NCI-H187 (cell line): ENCODE measurements around the gene DHRS9.
"Not testable (repeated sequence)": the region's sequence is repeated elsewhere in the genome, so short reads cannot be mapped to it uniquely, and the experiment has no call there.

ENCODE experiments used
- DNase-seq, 2 experiments: peaks; one replicate each; lab custom pipeline; 2025; lab: John Stamatoyannopoulos, UW

The DHRS9 gene

GRCh38 chr2:169095621-169096105, 26.3 kb downstream of the DHRS9 start:
- DNase-seq: no peak

- no peak for DNase-seq
These were observed 35.5 kb downstream of the DHRS9 start for GRCh38 chr2:169104848-169105247.

GRCh38 chr2:169105476-169105875, 36.1 kb downstream of the DHRS9 start:
- DNase-seq: no peak

DNA sequence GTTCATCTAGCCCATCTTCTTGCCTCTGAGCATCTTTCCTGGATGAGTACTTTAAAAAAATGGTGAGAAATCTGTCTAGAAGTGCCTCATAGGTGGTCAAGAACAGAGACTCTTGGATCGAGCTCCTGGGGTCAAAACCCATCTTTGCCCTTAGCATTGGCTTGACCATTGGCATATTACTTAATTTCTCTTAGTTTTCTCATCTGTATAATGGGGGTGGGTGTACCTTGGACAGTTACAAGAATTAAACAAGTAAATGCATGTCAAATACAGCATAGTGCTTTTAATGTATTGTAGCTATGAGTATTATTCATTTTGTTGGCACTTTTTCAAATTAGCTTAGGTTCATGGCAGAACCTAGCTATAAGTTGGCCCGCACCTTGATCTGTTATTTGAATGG, 36.8 kb downstream of the DHRS9 start:
- DNase-seq: no peak

DNA sequence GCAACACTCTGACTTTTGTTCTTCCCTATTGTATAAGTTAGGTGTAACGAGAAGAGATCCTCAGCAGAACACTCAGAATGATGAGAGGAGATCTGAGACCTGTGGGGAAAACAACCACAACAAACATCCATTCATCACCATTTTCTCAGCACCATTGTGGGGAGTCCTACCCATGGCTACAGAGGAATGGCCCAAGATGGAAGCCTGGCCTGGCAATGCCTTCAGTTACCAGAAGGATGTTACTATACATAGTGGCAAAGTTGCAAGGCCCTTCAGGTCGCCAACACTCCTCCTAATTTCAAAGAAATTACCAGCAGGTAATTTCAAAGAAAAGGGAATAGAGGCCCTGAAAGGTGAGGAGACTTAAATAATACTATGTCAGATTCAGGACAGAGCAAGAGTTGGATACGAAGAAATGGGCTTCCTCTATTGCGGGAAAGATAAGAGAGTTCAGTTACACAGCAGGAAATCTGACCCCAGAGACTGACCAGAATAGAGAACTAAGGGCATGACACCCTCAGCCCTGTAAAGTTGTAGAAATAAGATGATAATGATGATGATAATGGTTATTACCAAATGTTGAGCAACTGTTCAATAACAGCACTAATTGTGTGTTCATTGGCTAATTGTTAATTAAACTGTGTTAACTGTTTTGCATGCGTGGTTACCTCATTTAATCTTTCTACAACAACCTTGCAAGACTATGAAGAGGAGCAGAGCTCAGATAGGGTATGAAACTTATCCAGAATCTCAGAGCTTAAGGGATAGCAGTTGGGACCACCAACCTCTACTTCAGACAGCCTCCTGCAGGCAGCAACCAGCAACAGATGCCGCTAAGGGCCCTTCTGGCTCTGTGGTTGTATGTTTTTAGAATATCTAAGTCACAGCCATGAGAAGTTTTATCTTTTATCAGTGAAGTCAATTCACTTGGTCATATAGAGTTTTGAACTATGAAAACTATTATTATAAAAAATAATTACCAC, 37.5 kb downstream of the DHRS9 start:
- no peak for DNase-seq

- no peak for DNase-seq
These were observed 38.3 kb downstream of the DHRS9 start for GRCh38 chr2:169107645-169108044.

DNA sequence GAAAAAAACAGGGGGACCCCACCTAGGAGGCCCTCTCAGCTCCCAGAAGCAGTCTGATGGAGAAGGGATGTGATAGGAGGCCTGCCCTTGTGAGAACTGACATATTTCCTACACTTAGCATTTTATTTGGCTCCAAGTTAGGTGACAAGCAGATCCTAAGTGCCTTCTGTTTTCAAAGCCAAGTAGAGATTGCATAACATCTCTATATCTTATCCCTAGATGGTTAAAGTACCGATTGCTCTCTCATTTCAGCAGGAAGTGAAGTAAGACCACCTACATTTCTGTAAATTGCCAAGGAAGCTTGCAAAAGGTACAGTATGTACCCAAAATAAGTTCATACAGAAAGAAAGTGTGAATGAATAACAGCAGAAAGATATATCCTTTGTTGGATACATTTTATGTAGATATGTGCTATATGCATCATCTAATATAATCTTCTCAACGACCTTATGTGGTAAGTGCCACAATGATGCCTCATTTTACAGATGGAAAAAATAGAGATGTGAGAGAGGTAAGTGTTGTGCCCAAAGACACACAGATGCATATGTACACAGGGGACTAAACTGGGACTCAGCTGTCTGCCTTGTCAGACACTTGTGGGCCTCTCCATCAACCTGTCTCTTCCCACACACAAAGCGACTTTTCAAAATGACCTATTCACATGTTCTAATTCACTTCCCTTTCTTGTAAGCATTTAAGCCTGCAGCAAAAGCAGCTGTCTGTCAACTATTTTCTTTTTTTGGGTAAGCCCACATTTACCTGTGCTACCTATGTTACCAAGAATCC, 38.9 kb downstream of the DHRS9 start:
- DNase-seq: no peak

DNA sequence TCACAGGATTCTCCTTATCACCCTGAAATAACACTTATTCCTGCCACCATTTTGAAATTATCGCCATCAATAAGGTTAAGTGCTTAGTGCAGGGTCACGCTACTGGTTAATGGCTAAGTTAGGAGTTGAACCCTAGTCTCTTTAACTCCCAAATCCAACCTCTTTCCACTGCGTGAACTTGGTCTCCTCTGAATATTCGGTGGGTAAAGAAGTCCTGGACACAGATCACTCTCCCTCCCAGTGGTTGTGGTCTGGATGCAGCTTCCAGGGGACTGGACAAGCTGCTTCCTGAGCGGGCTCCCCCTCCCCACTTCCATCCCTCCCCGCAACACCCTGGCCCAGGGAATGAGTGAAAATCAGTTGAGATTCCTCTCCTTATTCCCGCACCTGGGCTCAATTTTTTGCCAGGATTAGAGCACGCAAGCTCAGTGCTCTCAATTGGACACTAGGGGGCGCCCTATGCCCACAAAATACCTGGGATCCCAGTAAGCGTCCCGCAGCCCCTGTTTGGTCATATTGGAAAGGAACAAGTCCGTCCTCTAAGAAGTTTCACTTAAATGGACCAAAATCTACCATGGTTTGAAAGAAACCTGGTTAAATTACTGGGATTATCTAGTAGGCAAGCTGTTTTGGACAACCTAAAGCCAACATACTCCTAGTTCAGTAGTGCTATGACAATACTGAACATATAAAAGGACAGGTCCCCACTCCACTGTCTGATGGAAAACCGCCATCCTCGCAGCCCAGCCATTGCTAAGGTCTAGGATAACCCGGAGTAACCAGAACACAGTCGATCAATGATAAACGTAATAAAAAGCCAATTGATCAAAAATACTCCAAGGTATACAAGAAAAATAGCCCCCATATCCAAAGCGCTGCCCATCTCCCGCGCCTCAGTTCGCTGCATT, 40.4 kb downstream of the DHRS9 start:
- DNase-seq: peak; percentile 1 to 34

DNA sequence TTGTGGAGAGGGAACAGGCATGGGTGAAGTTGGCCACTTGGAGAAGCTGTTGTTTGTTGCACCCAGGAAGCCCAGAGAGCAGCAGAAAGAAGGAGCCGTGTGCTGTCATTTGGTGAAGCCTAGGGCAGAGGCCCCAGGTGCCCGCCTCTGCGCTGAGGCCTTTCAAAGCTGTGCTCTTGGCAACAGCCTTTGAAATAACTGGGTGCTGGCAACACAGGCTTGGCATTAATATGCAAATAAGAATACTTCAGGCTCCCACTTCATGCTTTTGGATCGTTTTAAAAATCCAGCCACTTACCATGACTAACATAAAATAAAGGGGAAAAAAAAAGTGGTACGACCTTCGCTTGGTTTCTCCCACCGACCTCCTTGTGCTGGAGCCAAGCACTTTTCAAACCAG, 41.1 kb downstream of the DHRS9 start:
- no peak for DNase-seq

- no peak for DNase-seq
These were observed 41.6 kb downstream of the DHRS9 start for GRCh38 chr2:169110916-169111315.

DNA sequence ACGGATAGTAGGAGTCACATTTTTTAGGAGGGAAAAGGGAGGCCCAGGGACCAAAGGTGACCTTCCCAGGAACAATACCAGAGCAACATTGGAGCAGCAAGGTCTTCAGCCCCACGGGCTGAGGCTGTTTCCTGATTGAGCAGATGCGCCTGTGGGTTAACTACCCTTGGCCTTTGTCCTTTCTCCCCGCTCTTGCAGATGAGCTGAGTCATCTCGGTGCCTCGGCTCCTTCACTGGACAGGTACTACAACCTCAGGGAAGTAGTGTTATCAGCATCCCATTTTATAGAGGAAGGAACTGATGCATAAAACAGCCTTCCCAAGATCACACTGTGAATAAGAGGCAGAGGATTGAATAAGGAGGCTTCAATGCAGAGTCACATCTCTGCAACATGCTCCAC, 43.5 kb downstream of the DHRS9 start:
- no peak for DNase-seq

DNA sequence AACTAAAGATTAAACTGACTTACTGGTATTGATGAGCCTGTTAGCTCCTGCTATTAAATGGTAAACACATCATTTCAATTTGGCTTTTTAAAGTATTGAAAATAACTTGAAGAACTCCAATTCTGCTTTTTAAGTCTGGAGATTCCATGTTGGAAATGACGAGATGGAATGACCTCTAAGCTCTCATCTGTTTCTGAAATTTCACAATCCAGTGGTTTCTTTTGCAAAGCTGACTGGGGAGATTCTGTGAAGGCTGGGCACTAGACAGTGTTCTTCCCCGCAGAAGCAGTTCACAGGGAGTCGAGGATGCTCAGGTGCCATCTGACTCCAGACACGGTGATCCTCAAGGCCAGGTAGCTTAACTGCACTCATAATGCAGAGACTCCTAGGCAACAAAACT, 44.7 kb downstream of the DHRS9 start:
- DNase-seq: no peak

DNA sequence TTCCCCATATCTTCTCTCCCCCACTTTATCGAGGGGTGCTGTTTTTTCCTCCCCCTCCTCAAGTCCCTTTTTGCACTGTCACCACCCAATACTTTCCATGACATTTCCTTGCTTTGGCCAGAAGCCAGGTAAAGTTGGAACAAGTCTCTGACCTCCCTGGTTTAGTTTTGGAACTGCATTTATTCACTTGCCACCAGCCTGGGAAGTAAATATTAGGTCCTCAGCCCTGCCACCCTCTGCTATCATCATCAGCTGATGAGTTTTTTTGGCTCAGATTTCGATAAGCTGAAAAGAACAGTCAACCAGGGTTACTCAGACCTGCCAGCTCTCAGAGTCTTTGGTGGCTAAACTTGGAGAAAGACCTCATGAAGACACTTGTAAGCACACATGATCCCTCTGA, 47.0 kb downstream of the DHRS9 start:
- no peak for DNase-seq

GRCh38 chr2:169116993-169117392, 47.6 kb downstream of the DHRS9 start:
- DNase-seq: no peak

- peak in 1 of 2 experiments; percentile 0 for DNase-seq
These were observed 48.7 kb downstream of the DHRS9 start for GRCh38 chr2:169118060-169118459.

DNA sequence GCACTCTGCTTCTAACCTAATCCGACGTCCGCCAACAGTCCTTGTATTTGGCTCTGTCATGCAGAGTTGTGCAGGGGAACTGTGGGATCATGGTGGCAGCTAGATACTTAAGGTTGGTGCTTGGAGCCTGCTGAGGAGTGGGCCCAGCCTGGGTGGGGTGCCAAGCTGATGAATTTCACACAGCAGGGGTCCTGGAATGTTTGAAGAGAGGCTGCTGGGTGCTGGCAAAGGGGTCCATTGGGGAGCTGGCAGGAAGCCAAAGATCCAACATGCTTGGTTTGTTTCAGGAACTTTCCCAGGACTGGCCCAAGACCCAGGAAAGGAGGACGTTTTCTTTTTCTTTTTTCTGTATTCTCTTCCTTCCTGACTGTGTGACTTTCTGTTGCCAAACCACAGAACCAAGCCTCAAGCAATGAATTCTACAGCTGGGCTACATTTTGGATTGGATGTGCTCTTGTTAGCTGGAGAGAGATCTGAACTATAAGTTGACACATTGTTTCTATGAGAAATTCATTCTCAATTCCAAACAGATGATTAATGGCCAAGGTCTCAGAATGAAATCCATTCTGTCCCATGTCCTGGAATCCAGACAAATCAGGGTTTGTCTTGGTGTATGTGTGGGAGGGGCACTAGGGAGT, 49.9 kb downstream of the DHRS9 start:
- DNase-seq: no peak

DNA sequence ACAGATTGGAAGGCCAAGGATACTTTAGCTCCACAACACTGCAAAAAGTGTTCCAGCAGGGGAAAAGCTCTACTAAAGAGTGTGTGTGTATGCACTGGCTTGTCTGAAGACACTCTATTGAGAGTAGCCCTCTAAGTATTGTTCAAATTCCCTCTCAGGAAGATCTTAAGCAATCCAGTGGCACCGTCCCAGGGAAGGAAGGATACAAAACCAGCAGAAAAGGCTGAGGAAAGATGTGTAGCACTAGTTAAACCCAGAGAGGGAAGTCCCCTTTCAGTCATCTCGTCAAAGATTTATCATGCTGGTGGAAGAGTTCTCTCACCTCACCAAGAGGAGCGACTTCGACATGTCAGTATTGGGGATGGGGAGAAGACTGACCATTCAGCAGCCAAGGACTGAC, 50.5 kb downstream of the DHRS9 start:
- DNase-seq: no peak

DNA sequence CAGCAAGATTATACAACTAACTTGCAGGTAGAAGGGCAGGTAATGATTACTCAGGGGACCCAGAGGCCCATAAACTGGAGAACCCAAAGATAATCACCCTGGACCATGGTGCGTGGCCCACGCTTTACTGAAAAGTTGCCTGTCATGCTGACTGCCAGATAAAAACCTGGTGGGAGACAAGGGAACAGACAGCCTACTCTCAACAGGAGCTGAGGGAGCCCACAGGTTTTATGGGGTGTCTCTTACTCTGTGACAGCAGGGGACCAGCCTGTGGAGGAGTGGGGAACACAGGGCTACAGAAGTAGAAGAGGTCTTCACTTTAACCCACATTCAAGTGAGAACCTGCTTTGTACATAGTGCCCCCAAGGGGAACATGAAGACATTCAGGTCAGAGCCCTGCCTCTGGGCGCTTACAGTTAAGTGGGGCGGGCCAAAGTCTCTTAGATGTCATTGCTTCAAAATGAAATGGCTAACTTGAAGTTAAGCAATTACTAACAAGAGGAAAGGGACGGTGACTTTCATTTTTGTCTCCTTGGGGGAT, 60.4 kb downstream of the DHRS9 start:
- DNase-seq: no peak

DNA sequence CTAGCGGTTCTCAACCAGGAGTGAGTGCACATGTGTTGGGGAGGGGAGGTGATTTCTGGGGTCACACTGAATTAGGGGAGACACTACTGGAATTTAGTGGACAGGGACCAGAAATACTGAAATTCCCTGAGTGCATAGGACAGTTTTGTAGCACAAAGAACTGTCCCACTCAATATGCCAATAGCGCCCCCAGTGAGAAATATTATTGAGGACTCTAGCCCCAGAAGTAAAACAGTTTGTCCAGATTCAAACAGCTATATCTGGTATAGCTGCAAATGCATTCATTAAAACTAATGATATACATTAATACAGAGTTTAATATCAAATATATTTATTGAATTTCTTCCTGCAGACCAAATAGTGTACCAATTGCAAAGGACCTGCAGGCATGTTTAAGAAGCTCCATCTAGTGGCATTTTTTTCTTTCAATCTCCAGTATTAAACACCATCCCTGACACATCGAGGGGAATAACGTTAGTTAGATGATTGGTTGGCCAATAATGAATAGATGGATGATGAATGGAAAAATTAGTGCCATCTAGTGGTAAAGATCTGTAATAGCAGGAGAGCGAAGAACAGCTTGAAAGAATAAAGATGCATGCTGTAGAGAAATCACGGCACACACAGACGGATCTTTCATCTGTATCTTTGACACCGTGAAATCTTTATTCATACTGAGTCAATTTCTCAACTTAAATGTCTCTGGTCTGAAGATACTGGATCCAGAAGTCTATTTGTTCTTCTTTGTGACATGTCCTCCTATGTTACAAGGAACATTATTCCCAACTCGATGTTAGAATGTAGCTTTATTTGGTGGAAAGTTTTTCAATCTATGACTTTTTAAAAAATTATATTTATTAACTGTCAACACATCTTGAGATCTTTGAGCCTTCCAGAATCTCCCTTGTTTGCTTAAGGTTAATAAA, 62.5 kb downstream of the DHRS9 start:
- DNase-seq: no peak

- DNase-seq: not testable (repeated sequence)
These were observed 64.9 kb downstream of the DHRS9 start for GRCh38 chr2:169134272-169134671.
